ENCODE data around the gene TEPSIN.

DNA sequence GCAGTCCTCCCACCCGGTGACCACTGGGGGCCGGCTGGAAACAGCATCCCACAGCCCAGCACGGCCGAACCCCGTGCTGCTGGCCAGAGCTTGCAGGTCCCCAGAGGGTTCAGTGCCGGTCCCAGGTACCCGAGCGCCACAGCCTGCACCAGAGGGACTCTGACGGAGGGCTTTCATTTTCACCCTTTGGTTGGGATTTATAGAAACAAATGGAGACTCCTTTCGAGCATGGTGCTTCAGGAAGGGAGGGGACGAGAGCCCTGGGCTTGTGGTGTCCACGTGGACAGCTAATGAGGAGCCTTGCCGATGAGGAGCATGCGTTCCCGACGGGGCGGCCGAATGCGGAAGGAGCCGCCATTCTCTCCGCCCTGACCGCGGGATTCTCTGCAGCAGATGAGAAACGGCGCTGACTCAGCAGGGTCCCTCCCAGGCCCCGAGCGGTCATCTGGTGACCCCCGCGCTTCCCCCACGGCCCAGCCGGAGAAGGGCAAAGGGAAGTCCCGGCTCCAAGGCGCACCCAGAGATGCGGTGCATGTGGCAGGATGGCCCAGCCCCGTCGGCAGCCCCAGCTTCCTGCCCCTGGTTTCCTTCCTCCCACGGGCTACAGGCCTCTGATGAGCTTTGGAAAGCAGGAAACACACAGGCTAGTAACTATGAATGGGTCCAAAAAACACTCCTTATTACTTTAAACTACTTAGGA, 46.5 kb upstream of the TEPSIN start:
- TF ChIP-seq, protein P1, sequence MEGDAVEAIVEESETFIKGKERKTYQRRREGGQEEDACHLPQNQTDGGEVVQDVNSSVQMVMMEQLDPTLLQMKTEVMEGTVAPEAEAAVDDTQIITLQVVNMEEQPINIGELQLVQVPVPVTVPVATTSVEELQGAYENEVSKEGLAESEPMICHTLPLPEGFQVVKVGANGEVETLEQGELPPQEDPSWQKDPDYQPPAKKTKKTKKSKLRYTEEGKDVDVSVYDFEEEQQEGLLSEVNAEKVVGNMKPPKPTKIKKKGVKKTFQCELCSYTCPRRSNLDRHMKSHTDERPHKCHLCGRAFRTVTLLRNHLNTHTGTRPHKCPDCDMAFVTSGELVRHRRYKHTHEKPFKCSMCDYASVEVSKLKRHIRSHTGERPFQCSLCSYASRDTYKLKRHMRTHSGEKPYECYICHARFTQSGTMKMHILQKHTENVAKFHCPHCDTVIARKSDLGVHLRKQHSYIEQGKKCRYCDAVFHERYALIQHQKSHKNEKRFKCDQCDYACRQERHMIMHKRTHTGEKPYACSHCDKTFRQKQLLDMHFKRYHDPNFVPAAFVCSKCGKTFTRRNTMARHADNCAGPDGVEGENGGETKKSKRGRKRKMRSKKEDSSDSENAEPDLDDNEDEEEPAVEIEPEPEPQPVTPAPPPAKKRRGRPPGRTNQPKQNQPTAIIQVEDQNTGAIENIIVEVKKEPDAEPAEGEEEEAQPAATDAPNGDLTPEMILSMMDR (IDR thresholded peaks at IDR 0.05; ENCODE audit: insufficient read depth, low read length), result no peak
- peak; percentile 65; the same call in 1 of the 2 replicates for TF ChIP-seq SPI1 (IDR thresholded peaks at IDR 0.05; ENCODE audit: borderline replicate concordance, low read depth)
- TF ChIP-seq POLR2AphosphoS5 (IDR thresholded peaks at IDR 0.05; ENCODE audit: low read depth), result peak; percentile 72
- TF ChIP-seq, protein P2, sequence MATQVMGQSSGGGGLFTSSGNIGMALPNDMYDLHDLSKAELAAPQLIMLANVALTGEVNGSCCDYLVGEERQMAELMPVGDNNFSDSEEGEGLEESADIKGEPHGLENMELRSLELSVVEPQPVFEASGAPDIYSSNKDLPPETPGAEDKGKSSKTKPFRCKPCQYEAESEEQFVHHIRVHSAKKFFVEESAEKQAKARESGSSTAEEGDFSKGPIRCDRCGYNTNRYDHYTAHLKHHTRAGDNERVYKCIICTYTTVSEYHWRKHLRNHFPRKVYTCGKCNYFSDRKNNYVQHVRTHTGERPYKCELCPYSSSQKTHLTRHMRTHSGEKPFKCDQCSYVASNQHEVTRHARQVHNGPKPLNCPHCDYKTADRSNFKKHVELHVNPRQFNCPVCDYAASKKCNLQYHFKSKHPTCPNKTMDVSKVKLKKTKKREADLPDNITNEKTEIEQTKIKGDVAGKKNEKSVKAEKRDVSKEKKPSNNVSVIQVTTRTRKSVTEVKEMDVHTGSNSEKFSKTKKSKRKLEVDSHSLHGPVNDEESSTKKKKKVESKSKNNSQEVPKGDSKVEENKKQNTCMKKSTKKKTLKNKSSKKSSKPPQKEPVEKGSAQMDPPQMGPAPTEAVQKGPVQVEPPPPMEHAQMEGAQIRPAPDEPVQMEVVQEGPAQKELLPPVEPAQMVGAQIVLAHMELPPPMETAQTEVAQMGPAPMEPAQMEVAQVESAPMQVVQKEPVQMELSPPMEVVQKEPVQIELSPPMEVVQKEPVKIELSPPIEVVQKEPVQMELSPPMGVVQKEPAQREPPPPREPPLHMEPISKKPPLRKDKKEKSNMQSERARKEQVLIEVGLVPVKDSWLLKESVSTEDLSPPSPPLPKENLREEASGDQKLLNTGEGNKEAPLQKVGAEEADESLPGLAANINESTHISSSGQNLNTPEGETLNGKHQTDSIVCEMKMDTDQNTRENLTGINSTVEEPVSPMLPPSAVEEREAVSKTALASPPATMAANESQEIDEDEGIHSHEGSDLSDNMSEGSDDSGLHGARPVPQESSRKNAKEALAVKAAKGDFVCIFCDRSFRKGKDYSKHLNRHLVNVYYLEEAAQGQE (IDR thresholded peaks at IDR 0.05; ENCODE audit: insufficient replicate concordance, low read depth), result no peak
